ENCODE results near the gene SDHB.

SDHB gene

GRCh38 chr1:16979475-16980327 lies 74.1 kb downstream of the SDHB start:
- peak overlapping the region; percentile 84 for H3K4me3 ChIP-seq
- no peak for DNase-seq (ENCODE audit: low read depth, low spot score)
- peak overlapping the region; percentile 74; the same call in 1 of the 2 replicates for H3K27ac ChIP-seq
- TF ChIP-seq POLR2AphosphoS5 (IDR thresholded peaks at IDR 0.05; ENCODE audit: borderline replicate concordance, low read depth, low read length) (no peak), FOXP2 (optimal IDR thresholded peaks at IDR 0.05; ENCODE audit: control extremely low read depth, extremely low read length, insufficient read depth) (no peak), EZH2 (IDR thresholded peaks at IDR 0.05) (no peak)
- no peaks in the 10 kb centered on the region for H3K36me3 ChIP-seq (ENCODE audit: insufficient read depth, low read length)
- H3K9me3 ChIP-seq (ENCODE audit: low read depth, low read length) = no peaks in the 10 kb centered on the region
- H3K9ac ChIP-seq (ENCODE audit: insufficient read length) = peak overlapping the region; percentile 86

DNA sequence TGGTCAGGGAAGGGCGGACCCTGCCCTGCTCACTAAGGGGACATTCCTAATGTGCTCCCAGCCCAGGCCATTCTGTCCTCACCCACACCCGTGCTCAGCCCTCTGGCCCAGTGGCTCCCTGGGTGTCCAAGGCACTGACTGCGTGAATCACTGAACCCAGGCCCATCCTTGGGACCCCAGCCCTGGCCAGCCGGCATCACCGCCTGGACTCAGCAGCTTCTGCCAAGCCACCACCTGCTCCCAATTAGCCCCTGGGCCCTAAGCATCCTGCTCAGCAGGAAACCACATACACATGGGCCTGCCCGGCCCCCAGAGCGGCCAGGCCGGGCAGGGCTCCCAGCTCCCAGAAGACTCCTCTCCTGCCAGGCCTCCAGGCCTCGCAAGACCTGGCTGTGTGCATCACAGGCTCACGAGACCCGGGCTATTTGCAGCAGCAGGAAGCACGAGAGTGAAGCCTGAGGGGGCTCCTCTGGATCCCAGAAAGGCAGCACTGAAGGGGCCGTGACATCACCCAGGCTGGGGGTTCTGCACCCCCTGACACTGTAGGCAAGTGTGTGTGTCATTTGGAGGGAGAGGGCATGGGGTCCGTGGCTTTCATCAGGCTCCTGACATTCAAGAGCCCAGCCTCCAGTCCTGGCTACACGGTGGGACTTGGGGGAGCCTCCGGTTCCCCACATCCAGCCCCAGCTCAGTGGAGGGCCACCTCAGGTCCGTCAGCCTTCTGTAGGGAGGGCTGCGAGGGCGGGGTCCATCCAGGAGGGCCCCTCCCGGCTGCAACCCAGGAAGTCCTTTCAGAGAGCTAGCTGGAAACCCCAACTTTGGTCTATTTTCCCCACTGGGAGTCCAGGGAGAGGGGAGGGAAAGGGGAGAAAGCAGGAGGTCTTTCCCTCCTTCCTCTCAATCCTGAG lies 75.0 kb downstream of the SDHB start:
- no peak for DNase-seq (ENCODE audit: low read depth, low spot score)
- no peaks in the 10 kb centered on the region for H3K36me3 ChIP-seq (ENCODE audit: insufficient read depth, low read length)
- peak overlapping the region; percentile 70 for H3K9ac ChIP-seq (ENCODE audit: insufficient read length)
- H3K4me3 ChIP-seq = peak overlapping the region; percentile 84
- TF ChIP-seq EZH2 (IDR thresholded peaks at IDR 0.05) (no peak), FOXP2 (optimal IDR thresholded peaks at IDR 0.05; ENCODE audit: control extremely low read depth, extremely low read length, insufficient read depth) (no peak), POLR2AphosphoS5 (IDR thresholded peaks at IDR 0.05; ENCODE audit: borderline replicate concordance, low read depth, low read length) (no peak)
- no peaks in the 10 kb centered on the region for H3K9me3 ChIP-seq (ENCODE audit: low read depth, low read length)
- H3K27ac ChIP-seq = 0 out of 2 replicates have a peak overlapping the region, but pooled peaks have one; percentile 31

DNA sequence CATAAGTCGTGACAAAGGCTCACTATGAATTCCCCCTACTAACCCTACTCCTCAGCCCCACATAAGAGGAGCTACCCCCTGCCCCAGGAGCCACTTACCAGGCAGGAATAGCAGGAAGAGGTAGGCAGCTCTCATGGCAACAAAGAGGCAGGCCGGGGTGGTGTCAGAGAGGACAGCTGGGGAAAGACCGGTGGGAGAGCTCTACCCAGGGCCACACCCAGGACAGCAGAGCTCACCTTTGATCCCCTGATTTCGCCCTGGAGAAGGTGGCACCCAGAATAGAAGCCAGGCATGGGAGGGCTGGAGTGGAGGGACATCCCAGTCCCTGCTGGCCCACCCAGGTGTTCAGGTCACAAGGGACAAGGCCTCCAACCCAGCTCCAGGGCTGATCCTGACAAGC lies 75.7 kb downstream of the SDHB start:
- no peak for TF ChIP-seq POLR2AphosphoS5 (IDR thresholded peaks at IDR 0.05; ENCODE audit: borderline replicate concordance, low read depth, low read length)
- TF ChIP-seq FOXP2 (optimal IDR thresholded peaks at IDR 0.05; ENCODE audit: control extremely low read depth, extremely low read length, insufficient read depth) = no peak
- TF ChIP-seq EZH2 (IDR thresholded peaks at IDR 0.05) = no peak
- Histone ChIP-seq H3K9me3 (ENCODE audit: low read depth, low read length) (no peaks in the 10 kb centered on the region), H3K27ac (0 out of 2 replicates have a peak overlapping the region, but pooled peaks have one; percentile 9), H3K36me3 (ENCODE audit: insufficient read depth, low read length) (no peaks in the 10 kb centered on the region), H3K4me3 (no peak overlapping the region), H3K9ac (ENCODE audit: insufficient read length) (no peak overlapping the region)
- DNase-seq (ENCODE audit: low read depth, low spot score) = no peak

- H3K4me3 ChIP-seq = no peak overlapping the region
- H3K36me3 ChIP-seq (ENCODE audit: insufficient read depth, low read length) = no peaks in the 10 kb centered on the region
- H3K27ac ChIP-seq = no peak overlapping the region
- DNase-seq (ENCODE audit: low read depth, low spot score) = no peak
- H3K9ac ChIP-seq (ENCODE audit: insufficient read length) = no peak overlapping the region
- TF ChIP-seq EZH2 (IDR thresholded peaks at IDR 0.05) (no peak), FOXP2 (optimal IDR thresholded peaks at IDR 0.05; ENCODE audit: control extremely low read depth, extremely low read length, insufficient read depth) (no peak), POLR2AphosphoS5 (IDR thresholded peaks at IDR 0.05; ENCODE audit: borderline replicate concordance, low read depth, low read length) (no peak)
- H3K9me3 ChIP-seq (ENCODE audit: low read depth, low read length) = no peaks in the 10 kb centered on the region
Measured at GRCh38 chr1:16977377-16977776, 76.5 kb downstream of the SDHB start.

DNA sequence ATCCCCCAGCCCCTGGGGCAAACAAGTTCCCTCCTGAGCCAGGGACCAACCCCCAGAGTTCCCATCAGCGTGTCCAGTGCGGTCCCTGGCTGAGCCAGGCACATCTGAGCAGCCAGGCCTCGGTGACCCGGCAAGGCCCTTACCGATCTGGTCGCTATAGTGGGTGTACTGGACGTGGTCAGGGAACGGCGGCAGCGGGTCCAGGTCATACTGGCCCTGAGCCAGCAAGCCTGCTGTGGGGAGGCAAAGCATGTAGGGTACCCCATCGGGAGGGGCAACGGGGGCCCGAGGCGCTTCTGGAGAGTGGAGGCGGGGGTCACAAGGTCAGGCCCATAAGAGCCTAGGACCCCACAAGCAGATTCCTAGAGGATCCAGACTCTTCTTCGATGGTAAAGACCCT lies 76.9 kb downstream of the SDHB start:
- DNase-seq (ENCODE audit: low read depth, low spot score) = no peak
- no peaks in the 10 kb centered on the region for H3K36me3 ChIP-seq (ENCODE audit: insufficient read depth, low read length)
- TF ChIP-seq FOXP2 (optimal IDR thresholded peaks at IDR 0.05; ENCODE audit: control extremely low read depth, extremely low read length, insufficient read depth) (no peak), EZH2 (IDR thresholded peaks at IDR 0.05) (no peak), POLR2AphosphoS5 (IDR thresholded peaks at IDR 0.05; ENCODE audit: borderline replicate concordance, low read depth, low read length) (no peak)
- H3K9ac ChIP-seq (ENCODE audit: insufficient read length) = no peak overlapping the region
- no peak overlapping the region for H3K4me3 ChIP-seq
- H3K27ac ChIP-seq = no peak overlapping the region
- no peaks in the 10 kb centered on the region for H3K9me3 ChIP-seq (ENCODE audit: low read depth, low read length)

DNA sequence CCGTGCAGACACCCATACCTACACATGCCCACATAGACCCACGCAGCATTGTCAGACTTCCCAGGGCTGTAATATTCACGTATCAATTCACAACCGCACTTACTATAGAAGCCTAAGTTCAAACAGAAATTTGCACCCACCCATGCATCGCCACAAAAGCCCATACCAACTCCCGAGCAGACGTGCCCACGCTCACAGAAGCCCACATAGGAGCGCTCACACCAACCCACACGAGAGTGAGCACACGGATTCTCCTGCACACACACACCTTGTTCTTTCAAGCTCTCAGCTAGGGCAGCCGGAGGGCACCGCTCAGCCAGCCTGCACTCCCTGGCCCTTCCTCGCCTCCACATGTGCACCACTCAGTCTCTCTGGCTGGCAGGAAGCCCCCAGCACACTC lies 78.0 kb downstream of the SDHB start:
- DNase-seq (ENCODE audit: low read depth, low spot score) = no peak
- Histone ChIP-seq H3K4me3 (no peak overlapping the region), H3K9ac (ENCODE audit: insufficient read length) (no peak overlapping the region), H3K36me3 (ENCODE audit: insufficient read depth, low read length) (no peaks in the 10 kb centered on the region), H3K9me3 (ENCODE audit: low read depth, low read length) (no peaks in the 10 kb centered on the region), H3K27ac (no peak overlapping the region)
- TF ChIP-seq POLR2AphosphoS5 (IDR thresholded peaks at IDR 0.05; ENCODE audit: borderline replicate concordance, low read depth, low read length) = no peak
- TF ChIP-seq FOXP2 (optimal IDR thresholded peaks at IDR 0.05; ENCODE audit: control extremely low read depth, extremely low read length, insufficient read depth) = no peak
- TF ChIP-seq EZH2 (IDR thresholded peaks at IDR 0.05) = no peak

DNA sequence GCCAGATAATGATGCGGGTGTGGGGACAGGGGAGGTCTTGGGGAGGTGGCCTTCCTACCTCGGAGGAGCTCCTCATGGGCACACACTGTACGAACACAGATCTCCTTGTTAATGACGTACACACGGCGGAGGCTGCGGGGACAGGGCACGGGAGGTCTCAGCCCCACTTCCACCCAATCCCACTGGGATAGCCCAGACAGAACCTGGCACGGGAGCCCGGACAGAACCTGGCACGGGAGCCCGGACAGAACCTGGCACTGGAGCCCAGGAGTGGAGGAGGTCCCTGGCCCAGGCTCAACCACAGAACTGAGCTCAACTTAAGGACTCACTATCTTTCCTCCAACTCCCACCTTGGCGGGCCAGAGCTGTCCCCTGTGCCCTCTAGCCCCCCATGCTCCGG lies 78.6 kb downstream of the SDHB start:
- Histone ChIP-seq H3K9me3 (ENCODE audit: low read depth, low read length) (no peaks in the 10 kb centered on the region), H3K36me3 (ENCODE audit: insufficient read depth, low read length) (no peaks in the 10 kb centered on the region), H3K4me3 (no peak overlapping the region), H3K9ac (ENCODE audit: insufficient read length) (no peak overlapping the region), H3K27ac (no peak overlapping the region)
- TF ChIP-seq FOXP2 (optimal IDR thresholded peaks at IDR 0.05; ENCODE audit: control extremely low read depth, extremely low read length, insufficient read depth) = no peak
- TF ChIP-seq POLR2AphosphoS5 (IDR thresholded peaks at IDR 0.05; ENCODE audit: borderline replicate concordance, low read depth, low read length) = no peak
- TF ChIP-seq EZH2 (IDR thresholded peaks at IDR 0.05) = no peak
- no peak for DNase-seq (ENCODE audit: low read depth, low spot score)

DNA sequence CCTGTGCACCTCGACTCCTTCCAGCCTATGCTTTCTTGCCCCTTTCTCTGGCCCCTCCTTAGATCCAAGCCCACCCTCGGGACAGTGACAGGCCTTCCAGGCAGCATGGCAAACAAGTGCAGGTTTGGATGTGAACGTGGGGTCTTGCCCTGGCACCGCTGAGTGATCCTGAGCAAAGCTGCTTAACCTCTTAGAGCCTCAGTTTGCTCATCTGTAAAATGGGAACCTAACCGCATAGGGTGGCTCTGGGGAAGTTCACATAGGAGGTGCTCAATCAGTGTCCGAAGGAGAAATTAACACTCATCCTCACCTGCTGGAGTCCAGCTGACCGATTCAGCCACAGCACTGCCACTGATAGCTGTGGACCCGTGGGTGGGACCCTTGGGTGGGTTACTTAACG lies 80.6 kb downstream of the SDHB start:
- Histone ChIP-seq H3K27ac (no peak overlapping the region), H3K9ac (ENCODE audit: insufficient read length) (no peak overlapping the region), H3K4me3 (no peak overlapping the region), H3K36me3 (ENCODE audit: insufficient read depth, low read length) (no peaks in the 10 kb centered on the region), H3K9me3 (ENCODE audit: low read depth, low read length) (no peaks in the 10 kb centered on the region)
- TF ChIP-seq FOXP2 (optimal IDR thresholded peaks at IDR 0.05; ENCODE audit: control extremely low read depth, extremely low read length, insufficient read depth) (no peak), POLR2AphosphoS5 (IDR thresholded peaks at IDR 0.05; ENCODE audit: borderline replicate concordance, low read depth, low read length) (no peak), EZH2 (IDR thresholded peaks at IDR 0.05) (no peak)
- DNase-seq (ENCODE audit: low read depth, low spot score) = no peak

Measured in SK-N-MC (cell line).